A172 (cell line): Measurements from ENCODE around the gene CENPL. TPM values are rescaled to one million over a fixed set of nuclear protein-coding genes. Genes with fewer than 3 reads are reported as not detected.
"Not testable (repeated sequence)": the region's sequence is repeated elsewhere in the genome, so short reads cannot be mapped to it uniquely, and the experiment has no call there.

Experiments used
- DNase-seq: peaks from one replicate; pipeline ENCODE4 v3.0.0-alpha.2; 2015; ENCODE audit warnings: low spot score
- total RNA-seq: library from RNA; depleted of rRNA; stranded (reverse); fragments of >200 nt; shearing (Covaris generic); gene quantifications from 2 replicates; pipeline ENCODE4 v1.2.3, GENCODE V29; 2014

CENPL gene
- total RNA-seq, 1 experiment from 2014 or later = 56.5 TPM

- DNase-seq = no peak
Observed at GRCh38 chr1:173857363-173857917, 32.8 kb upstream of the CENPL start.

- DNase-seq = no peak
Observed at GRCh38 chr1:173856903-173857302, 32.2 kb upstream of the CENPL start.

GRCh38 chr1:173856014-173856413, 31.3 kb upstream of the CENPL start:
- no peak for DNase-seq

- peak; percentile 75 for DNase-seq
Observed at GRCh38 chr1:173853074-173853473, 28.4 kb upstream of the CENPL start.

GRCh38 chr1:173852105-173852504, 27.4 kb upstream of the CENPL start:
- DNase-seq = no peak

- no peak for DNase-seq
Observed at GRCh38 chr1:173832748-173833147, 8.1 kb upstream of the CENPL start.

GRCh38 chr1:173827611-173828010, 2.9 kb upstream of the CENPL start:
- no peak for DNase-seq

GRCh38 chr1:173823781-173824314, 835 bp downstream of the CENPL start:
- DNase-seq = no peak

- no peak for DNase-seq
Observed at GRCh38 chr1:173821680-173822079, 3.0 kb downstream of the CENPL start.

- no peak for DNase-seq
Observed at GRCh38 chr1:173818459-173818858, 6.2 kb downstream of the CENPL start.

GRCh38 chr1:173813654-173814053, 11.0 kb downstream of the CENPL start:
- DNase-seq = not testable (repeated sequence)

GRCh38 chr1:173802961-173803360, 21.7 kb downstream of the CENPL start:
- DNase-seq = no peak

- DNase-seq = not testable (repeated sequence)
Observed at GRCh38 chr1:173799995-173800394, 24.7 kb downstream of the CENPL start.

GRCh38 chr1:173798078-173798477, 26.6 kb downstream of the CENPL start:
- DNase-seq = no peak

GRCh38 chr1:173789841-173790240, 34.8 kb downstream of the CENPL start:
- DNase-seq = no peak

- DNase-seq = no peak
Observed at GRCh38 chr1:173784997-173785396, 39.7 kb downstream of the CENPL start.

- DNase-seq = peak; percentile 19
Observed at GRCh38 chr1:173779936-173780335, 44.7 kb downstream of the CENPL start.

GRCh38 chr1:173775578-173776226, 49.0 kb downstream of the CENPL start:
- no peak for DNase-seq

- DNase-seq = no peak
Observed at GRCh38 chr1:173771560-173771959, 53.1 kb downstream of the CENPL start.

- not testable (repeated sequence) for DNase-seq
Observed at GRCh38 chr1:173770330-173770729, 54.4 kb downstream of the CENPL start.

- DNase-seq = no peak
Observed at GRCh38 chr1:173768827-173769226, 55.9 kb downstream of the CENPL start.

GRCh38 chr1:173768206-173768605, 56.5 kb downstream of the CENPL start:
- no peak for DNase-seq

- DNase-seq = not testable (repeated sequence)
Observed at GRCh38 chr1:173764331-173764730, 60.4 kb downstream of the CENPL start.

- no peak for DNase-seq
Observed at GRCh38 chr1:173758980-173759379, 65.7 kb downstream of the CENPL start.
